Measurements from ENCODE around the gene LZTS2.
A peak's percentile ranks its signal among the peaks of the same experiment; 100 is the strongest.

LZTS2 gene

DNA sequence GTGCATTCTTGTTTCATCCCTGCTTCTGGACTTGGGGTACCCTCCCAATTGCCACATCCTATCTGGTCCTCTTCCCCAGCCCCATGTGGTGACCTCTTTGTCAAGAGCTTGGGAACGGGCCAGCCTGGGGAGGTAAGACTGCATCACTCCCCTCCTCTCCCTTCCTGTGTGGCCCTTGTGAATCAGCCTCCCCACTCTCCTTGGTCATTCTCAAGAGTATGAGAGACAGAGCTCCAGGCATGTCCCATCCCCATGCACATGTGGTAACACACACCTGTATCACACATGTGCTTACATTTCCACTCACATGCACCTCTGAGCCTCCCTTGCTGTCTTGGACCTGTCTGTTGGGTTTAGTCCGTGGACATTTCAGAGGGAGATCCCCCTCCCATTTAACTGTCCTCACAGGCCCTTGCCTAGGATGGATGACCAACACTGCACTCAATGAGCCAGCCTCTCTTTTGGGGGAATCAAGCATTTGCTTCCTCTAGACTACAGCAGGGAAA is 14.9 kb upstream of the LZTS2 start:
- no peaks in the 10 kb centered on the region for H3K9me3 Mint-ChIP-seq
- H3K27me3 Mint-ChIP-seq (ENCODE audit: low read depth) = no peaks in the 10 kb centered on the region
- no peak overlapping the region for H3K27ac Mint-ChIP-seq
- peaks cover 18% of the 10 kb centered on the region for H3K4me1 Mint-ChIP-seq (ENCODE audit: low read depth)
- peaks cover 13% of the 10 kb centered on the region for H3K36me3 Mint-ChIP-seq (ENCODE audit: low read depth)
- H3K4me3 Mint-ChIP-seq = no peak overlapping the region

DNA sequence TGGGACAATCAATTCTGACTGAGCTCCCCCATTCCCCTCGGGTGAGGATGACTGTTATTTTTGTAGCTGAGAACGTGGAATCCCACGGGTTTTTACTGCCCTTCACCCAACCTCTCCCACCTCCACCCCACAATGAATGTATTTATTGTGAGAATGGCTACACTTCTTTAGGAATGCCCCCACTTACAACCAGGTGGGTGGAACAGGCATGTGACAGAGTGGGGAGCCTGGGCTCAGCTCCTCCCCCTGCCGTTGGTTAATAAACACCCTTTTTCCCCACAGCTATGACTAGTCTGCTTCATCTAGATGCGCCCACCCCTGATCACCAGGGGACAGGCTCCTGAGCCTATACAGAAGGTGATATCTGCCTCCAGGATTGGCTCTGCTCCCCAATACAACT is 14.3 kb upstream of the LZTS2 start:
- no peak overlapping the region for H3K4me3 Mint-ChIP-seq
- H3K4me1 Mint-ChIP-seq (ENCODE audit: low read depth) = peaks cover 18% of the 10 kb centered on the region
- H3K9me3 Mint-ChIP-seq = no peaks in the 10 kb centered on the region

GRCh38 chr10:100986623-100986951 is 13.0 kb upstream of the LZTS2 start:
- Mint-ChIP-seq H3K4me3 (peak overlapping the region; percentile 98), H3K27ac (peak overlapping the region; percentile 15), H3K9me3 (no peaks in the 10 kb centered on the region), H3K36me3 (ENCODE audit: low read depth) (peaks cover 21% of the 10 kb centered on the region), H3K4me1 (ENCODE audit: low read depth) (peaks cover 18% of the 10 kb centered on the region), H3K27me3 (ENCODE audit: low read depth) (no peaks in the 10 kb centered on the region)

More for the DNA sequence above, 14.3 kb upstream of the LZTS2 start:
- peaks cover 14% of the 10 kb centered on the region for H3K36me3 Mint-ChIP-seq (ENCODE audit: low read depth)
- no peaks in the 10 kb centered on the region for H3K27me3 Mint-ChIP-seq (ENCODE audit: low read depth)
- H3K27ac Mint-ChIP-seq = no peak overlapping the region

- Mint-ChIP-seq H3K36me3 (ENCODE audit: low read depth) (peaks cover 21% of the 10 kb centered on the region), H3K9me3 (no peaks in the 10 kb centered on the region), H3K27me3 (ENCODE audit: low read depth) (no peaks in the 10 kb centered on the region), H3K4me3 (peak within 1 kb of the TSS; percentile 98), H3K27ac (peak within 1 kb of the TSS; percentile 86), H3K4me1 (ENCODE audit: low read depth) (peaks cover 18% of the 10 kb centered on the region)
Measured at GRCh38 chr10:100986952-100987684, 12.5 kb upstream of the LZTS2 start, which contains the start of the genes MRPL43 and TWNK. Gene MRPL43 (minus strand): TSS chr10:100987497. CDS start chr10:100987443, 54 bp downstream. Gene TWNK (plus strand): TSS chr10:100987543. CDS start chr10:100988211, 668 bp downstream.

- H3K27ac Mint-ChIP-seq = peak overlapping the region; percentile 86
- H3K4me1 Mint-ChIP-seq (ENCODE audit: low read depth) = peaks cover 18% of the 10 kb centered on the region
- peak overlapping the region; percentile 98 for H3K4me3 Mint-ChIP-seq
- H3K36me3 Mint-ChIP-seq (ENCODE audit: low read depth) = peaks cover 21% of the 10 kb centered on the region
- H3K9me3 Mint-ChIP-seq = no peaks in the 10 kb centered on the region
- H3K27me3 Mint-ChIP-seq (ENCODE audit: low read depth) = no peaks in the 10 kb centered on the region
Measured at GRCh38 chr10:100987685-100988049, 11.9 kb upstream of the LZTS2 start.

GRCh38 chr10:100988166-100988565 is 11.4 kb upstream of the LZTS2 start:
- H3K4me3 Mint-ChIP-seq = peak overlapping the region; percentile 98
- H3K9me3 Mint-ChIP-seq = no peaks in the 10 kb centered on the region
- H3K4me1 Mint-ChIP-seq (ENCODE audit: low read depth) = peaks cover 18% of the 10 kb centered on the region
- no peaks in the 10 kb centered on the region for H3K27me3 Mint-ChIP-seq (ENCODE audit: low read depth)
- H3K36me3 Mint-ChIP-seq (ENCODE audit: low read depth) = peaks cover 25% of the 10 kb centered on the region
- H3K27ac Mint-ChIP-seq = no peak overlapping the region

DNA sequence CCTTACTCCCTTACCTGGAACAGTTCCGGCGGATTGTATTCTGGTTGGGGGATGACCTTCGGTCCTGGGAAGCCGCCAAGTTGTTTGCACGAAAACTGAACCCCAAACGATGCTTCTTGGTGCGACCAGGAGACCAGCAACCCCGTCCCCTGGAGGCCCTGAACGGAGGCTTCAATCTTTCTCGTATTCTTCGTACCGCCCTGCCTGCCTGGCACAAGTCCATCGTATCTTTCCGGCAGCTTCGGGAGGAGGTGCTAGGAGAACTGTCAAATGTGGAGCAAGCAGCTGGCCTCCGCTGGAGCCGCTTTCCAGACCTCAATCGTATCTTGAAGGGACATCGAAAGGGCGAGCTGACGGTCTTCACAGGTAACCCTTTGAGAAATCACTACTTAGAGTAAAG is 10.5 kb upstream of the LZTS2 start:
- Mint-ChIP-seq H3K36me3 (ENCODE audit: low read depth) (peaks cover 28% of the 10 kb centered on the region), H3K4me3 (peak overlapping the region; percentile 25), H3K27ac (no peak overlapping the region)

DNA sequence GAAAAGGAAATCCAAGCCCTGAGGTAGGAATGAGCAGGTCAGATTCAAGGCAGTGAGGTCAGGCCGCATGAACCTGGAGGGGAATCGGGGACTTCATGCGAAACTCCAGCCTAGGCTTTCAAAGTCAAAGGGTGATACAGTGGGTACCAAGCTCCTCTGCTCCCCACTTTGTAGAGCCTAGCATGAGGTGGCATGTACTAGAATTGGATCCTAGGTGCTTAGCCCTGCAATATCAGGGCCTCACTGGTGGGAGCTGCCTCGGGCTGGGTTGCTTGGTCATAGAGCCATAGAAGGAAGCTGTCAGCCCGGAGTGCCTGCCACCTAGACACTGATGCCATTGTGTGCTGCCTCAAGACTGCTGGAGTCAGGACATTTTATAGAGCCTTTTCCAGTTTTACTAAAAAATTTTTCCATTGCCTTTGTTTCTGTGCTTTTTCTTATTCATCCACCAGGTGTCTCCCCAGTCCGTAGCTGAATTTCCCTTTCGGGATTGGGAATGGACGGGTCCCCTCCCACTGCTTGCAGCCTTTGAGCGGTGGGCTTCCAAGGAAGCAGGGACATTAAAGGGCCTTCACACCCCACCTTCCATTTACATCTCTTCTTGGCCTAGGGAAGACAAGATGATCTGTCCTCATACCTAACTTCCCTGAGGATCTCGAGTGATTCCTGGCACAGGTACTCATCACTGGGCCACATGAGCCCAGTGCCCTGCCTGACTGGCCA is 5.5 kb upstream of the LZTS2 start:
- Mint-ChIP-seq H3K27ac (no peak overlapping the region), H3K4me1 (ENCODE audit: low read depth) (peaks cover 18% of the 10 kb centered on the region), H3K36me3 (ENCODE audit: low read depth) (peaks cover 22% of the 10 kb centered on the region), H3K4me3 (no peak overlapping the region), H3K27me3 (ENCODE audit: low read depth) (no peaks in the 10 kb centered on the region), H3K9me3 (no peaks in the 10 kb centered on the region)

More for the DNA sequence above, 10.5 kb upstream of the LZTS2 start:
- Mint-ChIP-seq H3K9me3 (no peaks in the 10 kb centered on the region), H3K27me3 (ENCODE audit: low read depth) (no peaks in the 10 kb centered on the region), H3K4me1 (ENCODE audit: low read depth) (peaks cover 18% of the 10 kb centered on the region)

DNA sequence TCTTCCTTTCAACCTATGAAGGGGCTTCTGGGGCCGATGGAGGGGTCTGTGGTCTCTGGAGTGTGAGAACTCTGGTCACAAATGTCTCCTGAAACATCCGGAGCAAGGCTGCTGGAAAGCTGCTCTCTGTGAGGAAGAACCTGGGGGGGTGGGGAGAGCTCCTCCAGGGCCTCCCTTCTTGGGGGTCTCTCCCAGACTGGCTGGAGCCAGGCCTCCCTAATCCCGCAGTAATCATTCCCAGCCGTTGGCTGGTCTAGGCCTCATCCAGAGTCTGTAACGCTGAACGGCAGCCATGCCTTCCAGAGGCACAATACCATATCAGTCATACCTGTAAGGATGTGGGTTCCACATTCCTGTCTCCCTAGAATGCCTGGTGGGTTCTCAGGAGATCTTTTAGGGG is 4.4 kb upstream of the LZTS2 start:
- H3K4me3 Mint-ChIP-seq = no peak overlapping the region
- no peaks in the 10 kb centered on the region for H3K27me3 Mint-ChIP-seq (ENCODE audit: low read depth)
- peaks cover 15% of the 10 kb centered on the region for H3K4me1 Mint-ChIP-seq (ENCODE audit: low read depth)
- H3K27ac Mint-ChIP-seq = no peak overlapping the region
- no peaks in the 10 kb centered on the region for H3K9me3 Mint-ChIP-seq
- H3K36me3 Mint-ChIP-seq (ENCODE audit: low read depth) = peaks cover 22% of the 10 kb centered on the region

- H3K4me3 Mint-ChIP-seq = peak overlapping the region; percentile 88
- H3K4me1 Mint-ChIP-seq (ENCODE audit: low read depth) = peaks cover 18% of the 10 kb centered on the region
Measured at GRCh38 chr10:100996678-100997359, 2.8 kb upstream of the LZTS2 start.

DNA sequence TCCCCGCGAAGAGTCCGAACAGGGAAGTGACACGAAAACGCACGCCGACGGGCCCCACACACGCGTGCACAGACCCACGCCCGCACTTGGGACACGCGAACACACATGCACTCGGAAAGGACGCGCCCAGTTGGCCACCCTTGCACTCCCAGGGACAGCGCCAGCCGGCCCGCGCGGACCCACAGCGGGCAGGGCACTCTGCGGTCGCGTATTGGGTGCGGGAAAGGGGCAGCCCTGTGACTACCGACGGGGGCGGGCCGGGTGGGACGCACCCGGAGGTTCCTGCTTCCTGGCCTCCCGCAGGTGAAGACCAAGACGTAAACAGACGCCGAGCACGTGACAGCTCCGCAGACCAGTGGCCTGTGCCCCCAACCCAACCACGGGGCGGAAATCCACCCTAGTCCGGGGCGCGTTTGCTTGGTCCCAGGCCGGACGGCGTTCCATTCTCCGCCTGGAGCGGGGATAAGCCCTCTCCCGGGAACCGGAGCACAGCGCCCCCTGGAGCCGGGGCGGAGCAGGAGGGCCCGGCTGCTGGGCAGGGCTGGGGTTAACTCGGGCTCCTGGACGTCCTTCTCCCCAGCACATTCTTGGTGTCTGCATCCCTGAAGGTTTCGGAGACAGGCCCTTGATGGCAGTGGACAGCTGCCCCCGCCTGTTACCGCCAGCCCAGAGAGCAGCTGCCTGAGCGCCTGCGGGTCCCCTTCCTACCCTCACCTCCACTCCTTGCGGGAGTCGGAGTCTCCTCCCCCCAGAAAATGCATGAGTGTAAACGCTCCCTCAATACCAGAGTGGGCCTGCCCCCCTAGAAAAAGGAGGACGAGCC is 2.0 kb upstream of the LZTS2 start:
- H3K9me3 Mint-ChIP-seq = no peaks in the 10 kb centered on the region
- peaks cover 18% of the 10 kb centered on the region for H3K4me1 Mint-ChIP-seq (ENCODE audit: low read depth)
- peak overlapping the region; percentile 88 for H3K4me3 Mint-ChIP-seq
- no peaks in the 10 kb centered on the region for H3K27me3 Mint-ChIP-seq (ENCODE audit: low read depth)
- H3K36me3 Mint-ChIP-seq (ENCODE audit: low read depth) = peaks cover 15% of the 10 kb centered on the region
- H3K27ac Mint-ChIP-seq = peak overlapping the region; percentile 85

More at GRCh38 chr10:100996678-100997359, 2.8 kb upstream of the LZTS2 start:
- H3K36me3 Mint-ChIP-seq (ENCODE audit: low read depth) = peaks cover 15% of the 10 kb centered on the region
- H3K27me3 Mint-ChIP-seq (ENCODE audit: low read depth) = no peaks in the 10 kb centered on the region
- H3K27ac Mint-ChIP-seq = peak overlapping the region; percentile 85
- H3K9me3 Mint-ChIP-seq = no peaks in the 10 kb centered on the region

GRCh38 chr10:100998183-100998990 is 1.2 kb upstream of the LZTS2 start:
- H3K36me3 Mint-ChIP-seq (ENCODE audit: low read depth) = peaks cover 11% of the 10 kb centered on the region
- H3K27ac Mint-ChIP-seq = peak overlapping the region; percentile 87
- H3K9me3 Mint-ChIP-seq = no peaks in the 10 kb centered on the region
- H3K4me1 Mint-ChIP-seq (ENCODE audit: low read depth) = peaks cover 18% of the 10 kb centered on the region
- peak overlapping the region; percentile 88 for H3K4me3 Mint-ChIP-seq
- H3K27me3 Mint-ChIP-seq (ENCODE audit: low read depth) = no peaks in the 10 kb centered on the region

GRCh38 chr10:100998991-100999741 is 442 bp upstream of the LZTS2 start:
- Mint-ChIP-seq H3K9me3 (no peaks in the 10 kb centered on the region), H3K27me3 (ENCODE audit: low read depth) (no peaks in the 10 kb centered on the region), H3K27ac (peak overlapping the region; percentile 87), H3K4me1 (ENCODE audit: low read depth) (peaks cover 18% of the 10 kb centered on the region), H3K36me3 (ENCODE audit: low read depth) (peaks cover 8% of the 10 kb centered on the region), H3K4me3 (peak overlapping the region; percentile 88)

Data from T-helper 1 cell treated with Interleukin-12 subunit alpha and Interleukin-12 subunit beta and Interleukin-4 antibody, amounts not matched to agents 30 μg/mL and 1 μg/mL, for 36 hours (primary cell).